Heart right ventricle (tissue), 16 donors: ENCODE data around the gene TAS2R43. TPM values are rescaled to one million over a fixed set of nuclear protein-coding genes. Genes with fewer than 3 reads are reported as not detected.
A peak's percentile ranks its signal among the peaks of the same experiment; 100 is the strongest.

Source experiments
- ATAC-seq, 8 donors: fragments of 200-7000 bp; cut with Tn5 transposase; one replicate each; pipeline ENCODE4 v1.9.1; 2020; ENCODE audit warnings: mild to moderate bottlenecking in 8 of 8, moderate library complexity in 8 of 8, moderate number of reproducible peaks in 1 of 8
- DNase-seq, 2 donors: peaks; one replicate each; pipeline ENCODE4 v3.0.0-alpha.2; 2020
- H3K27ac ChIP-seq, 10 donors: fragments of 200-600 bp; sonication (generic) in 2 of 10; one replicate each; pipeline versions ENCODE4 v1.5.0 to v1.8.0; 2020 to 2022; ENCODE audit warnings: mild to moderate bottlenecking in 3 of 10
- H3K27me3 ChIP-seq, 7 donors: fragments of 200-600 bp; one replicate each; pipeline ENCODE4 v1.8.0; 2021 to 2022; ENCODE audit warnings: mild to moderate bottlenecking in 2 of 7
- H3K36me3 ChIP-seq, 9 donors: fragments of 200-600 bp; sonication (generic) in 1 of 9; one replicate each; pipeline versions ENCODE4 v1.5.0 to v1.8.0; 2020 to 2022; ENCODE audit warnings: mild to moderate bottlenecking in 2 of 9
- H3K4me1 ChIP-seq, 9 donors: fragments of 200-600 bp; sonication (generic) in 1 of 9; one replicate each; pipeline versions ENCODE4 v1.5.0 to v1.8.0; 2020 to 2022; ENCODE audit warnings: mild to moderate bottlenecking in 4 of 9
- H3K4me3 ChIP-seq, 10 donors: fragments of 200-600 bp; sonication (generic) in 2 of 10; one replicate each; pipeline versions ENCODE4 v1.5.0 to v1.8.0; 2020 to 2022; ENCODE audit warnings: mild to moderate bottlenecking in 7 of 10, moderate library complexity in 2 of 10
- H3K9me3 ChIP-seq, 11 donors: fragments of 200-600 bp in 10 of 11; sonication (generic) in 2 of 11; one replicate each; pipeline versions ENCODE4 v1.5.0 to v1.8.0; 2013 to 2022; ENCODE audit warnings: mild to moderate bottlenecking in 2 of 11, control low read depth in 1 of 11, moderate library complexity in 1 of 11
- CTCF ChIP-seq, 9 donors: fragments of 200-600 bp; sonication (generic) in 2 of 9; IDR thresholded peaks; one replicate each; pipeline versions ENCODE4 v1.5.0 to v1.8.0; 2021 to 2022; ENCODE audit warnings: antibody characterized with exemption in 9 of 9, mild to moderate bottlenecking in 5 of 9, moderate library complexity in 1 of 9
- WGBS, 2 donors: extraction: QIAGEN DNeasy Blood & Tissue Kit; methylation state at CpG; one replicate each; pipeline ENCODE4 v1.1.7; 2013; ENCODE audit warnings: inconsistent platforms in 1 of 2; 5-methylcytosine and 5-hydroxymethylcytosine counted together
- intact Hi-C, 10 donors: fragments of 100-400 bp; cut with DNase I; formaldehyde crosslinking; loops; one replicate each; pipeline versions ENCODE4 v1.11.1 to v1.14.2; 2022
- polyA plus RNA-seq, 2 donors: library from polyadenylated mRNA; stranded (reverse); fragments of 200-250 nt; gene quantifications; one replicate each; pipeline ENCODE4 v1.2.3, GENCODE V29; 2013
- total RNA-seq, 10 donors: library from RNA; stranded (reverse); fragmentation: NEBNext Ultra II Directional in 3 of 10; extraction: Animal tissue kit (Norgen Biotek cat#: 25700) in 3 of 10; gene quantifications; one replicate each; pipeline versions ENCODE4 v1.2.1 to v1.2.4, GENCODE V29; 2021 to 2023
- donor health status: Arrhythmogenic right ventricular cardiomyopathy.
- donor health status: ischemic (EF 13 %, LVEDD 7.1; RV severe dilation, severe dysfunction).
- donor health status: healthy with polysubstance abuse.
- donor health status: DM: no; HTN: yes; CAD: no.
- donor health status: DM: no; HTN: no; CAD: no.
- donor health status: ischemic (EF 25% LVEDD 6.9; RV normal size, moderate dysfunction).
- donor health status: ischemic (EF 25% LVEDD 5.7; RV mildly dilated, moderate dysfunction).
- donor health status: healthy.
- donor health status: DM: yes; HTN: yes; CAD: no.
- donor health status: Ischemic cardiomyopathy.
- donor health status: ischemic (EF 35%, LVEDD 5.7; RV mildly dilated, moderate dysfunction).
- donor health status: nonischemic (EF 11% LVEDD 7.7; RV severe dilation, severe dysfunction).
- donor health status: DM: yes; HTN: yes; CAD: no.
- donor health status: PGD.
- donor health status: ischemic (EF 29% LVEDD 5.4; RV normal size, mild dysfunction).
- donor health status: nonischemic (EF 23%, LVEDD 6.1; RV moderate dilation, normal function).

TAS2R43 gene
- total and polyA plus RNA-seq, 12 donors, result 0.28 to 0.53 (median 0.31) TPM; not detected in 8

GRCh38 chr12:11075642-11076041 lies 16.5 kb downstream of the TAS2R43 start:
- 0 to 90% methylated on average over 2 to 3 of the region's 3 CpGs for WGBS, 2 donors
- Histone ChIP-seq H3K27ac (no peak overlapping the region), H3K27me3 (no peaks in the 10 kb centered on the region), H3K36me3 (no peaks in the 10 kb centered on the region), H3K4me1 (peaks cover 0 to 7% (median 0%) of the 10 kb centered on the region in 9 donors), H3K4me3 (no peak overlapping the region), H3K9me3 (peaks cover 0 to 6% (median 0%) of the 10 kb centered on the region in 11 donors)
- intact Hi-C loops, result no loop called here
- no peak for TF ChIP-seq CTCF (IDR thresholded peaks at IDR 0.05)
- no peak for DNase-seq
- ATAC-seq, result no peak

- DNase-seq (no peak), ATAC-seq (peak in 2 of 8 donors; percentile 38 to 55)
- Histone ChIP-seq H3K27ac (no peak overlapping the region), H3K9me3 (no peaks in the 10 kb centered on the region), H3K4me3 (no peak overlapping the region), H3K4me1 (peaks cover 0 to 10% (median 0%) of the 10 kb centered on the region in 9 donors), H3K27me3 (no peaks in the 10 kb centered on the region), H3K36me3 (no peaks in the 10 kb centered on the region)
- intact Hi-C loops, result loop anchor here in 5 of 10 donors (2.0 to 5.0 kb wide), 2 partner anchors 54 to 57 kb away; no protein-coding TSS in a partner anchor
- TF ChIP-seq CTCF (IDR thresholded peaks at IDR 0.05), result no peak
- 48 to 51% methylated on average over 4 of the region's 4 CpGs for WGBS, 2 donors
Observed at GRCh38 chr12:11071414-11071813, 20.7 kb downstream of the TAS2R43 start.

- intact Hi-C loops, result loop anchor here in 5 of 10 donors (2.0 to 5.0 kb wide), 2 partner anchors 54 to 56 kb away; no protein-coding TSS in a partner anchor
- no peak for TF ChIP-seq CTCF (IDR thresholded peaks at IDR 0.05)
- no peaks in the 10 kb centered on the region for H3K27me3 ChIP-seq
- no peak for ATAC-seq
- peaks cover 0 to 10% (median 0%) of the 10 kb centered on the region in 9 donors for H3K4me1 ChIP-seq
- no peak overlapping the region for H3K27ac ChIP-seq
- H3K4me3 ChIP-seq, result no peak overlapping the region
- no peaks in the 10 kb centered on the region for H3K36me3 ChIP-seq
- 58% methylated on average over 1 of the region's 1 CpG; no CpG with 5 or more reads in 1 of the 2 donors for WGBS, 2 donors
- DNase-seq, result no peak
- no peaks in the 10 kb centered on the region for H3K9me3 ChIP-seq
Observed at GRCh38 chr12:11070999-11071398, 21.1 kb downstream of the TAS2R43 start.

- ATAC-seq, result peak in 2 of 8 donors; percentile 27 to 58
- no peaks in the 10 kb centered on the region for H3K27me3 ChIP-seq
Observed at GRCh38 chr12:11069854-11070365, 22.2 kb downstream of the TAS2R43 start.

More at GRCh38 chr12:11069854-11070365, 22.2 kb downstream of the TAS2R43 start:
- H3K4me1 ChIP-seq, result peaks cover 0 to 10% (median 0%) of the 10 kb centered on the region in 9 donors
- no peak for TF ChIP-seq CTCF (IDR thresholded peaks at IDR 0.05)
- no peak overlapping the region for H3K4me3 ChIP-seq
- 71 to 86% methylated on average over 5 of the region's 5 CpGs for WGBS, 2 donors
- no peak overlapping the region for H3K27ac ChIP-seq
- no peak for DNase-seq
- no peaks in the 10 kb centered on the region for H3K36me3 ChIP-seq
- H3K9me3 ChIP-seq, result no peaks in the 10 kb centered on the region
- intact Hi-C loops, result loop anchor here in 6 of 10 donors (2.0 to 10.0 kb wide), 3 partner anchors 53 to 95 kb away; no protein-coding TSS in a partner anchor
